Measurements from ENCODE around the gene TMEM205.
A peak's percentile ranks its signal among the peaks of the same experiment; 100 is the strongest.
"Not testable (repeated sequence)": the region's sequence is repeated elsewhere in the genome, so short reads cannot be mapped to it uniquely, and the experiment has no call there.

The TMEM205 gene

DNA sequence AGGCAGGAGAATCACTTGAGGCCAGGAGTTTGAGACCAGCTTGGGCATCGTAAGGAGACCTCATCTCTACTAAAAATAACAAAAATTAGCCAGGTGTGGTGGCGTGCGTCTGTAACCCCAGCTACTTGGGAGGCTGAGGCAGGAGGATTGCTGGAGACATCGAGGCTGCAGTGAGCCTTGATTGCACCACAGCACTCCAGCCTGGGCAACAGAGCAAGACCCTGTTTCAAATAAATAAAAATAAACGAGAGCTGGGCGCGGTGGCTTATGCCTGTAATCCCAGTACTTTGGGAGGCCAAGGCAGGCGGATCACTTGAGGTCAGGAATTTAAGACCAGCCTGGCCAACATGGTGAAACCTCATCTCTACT, 6.0 kb downstream of the TMEM205 start:
- DNase-seq (ENCODE audit: low spot score); FAIRE-seq: not testable (repeated sequence)

DNA sequence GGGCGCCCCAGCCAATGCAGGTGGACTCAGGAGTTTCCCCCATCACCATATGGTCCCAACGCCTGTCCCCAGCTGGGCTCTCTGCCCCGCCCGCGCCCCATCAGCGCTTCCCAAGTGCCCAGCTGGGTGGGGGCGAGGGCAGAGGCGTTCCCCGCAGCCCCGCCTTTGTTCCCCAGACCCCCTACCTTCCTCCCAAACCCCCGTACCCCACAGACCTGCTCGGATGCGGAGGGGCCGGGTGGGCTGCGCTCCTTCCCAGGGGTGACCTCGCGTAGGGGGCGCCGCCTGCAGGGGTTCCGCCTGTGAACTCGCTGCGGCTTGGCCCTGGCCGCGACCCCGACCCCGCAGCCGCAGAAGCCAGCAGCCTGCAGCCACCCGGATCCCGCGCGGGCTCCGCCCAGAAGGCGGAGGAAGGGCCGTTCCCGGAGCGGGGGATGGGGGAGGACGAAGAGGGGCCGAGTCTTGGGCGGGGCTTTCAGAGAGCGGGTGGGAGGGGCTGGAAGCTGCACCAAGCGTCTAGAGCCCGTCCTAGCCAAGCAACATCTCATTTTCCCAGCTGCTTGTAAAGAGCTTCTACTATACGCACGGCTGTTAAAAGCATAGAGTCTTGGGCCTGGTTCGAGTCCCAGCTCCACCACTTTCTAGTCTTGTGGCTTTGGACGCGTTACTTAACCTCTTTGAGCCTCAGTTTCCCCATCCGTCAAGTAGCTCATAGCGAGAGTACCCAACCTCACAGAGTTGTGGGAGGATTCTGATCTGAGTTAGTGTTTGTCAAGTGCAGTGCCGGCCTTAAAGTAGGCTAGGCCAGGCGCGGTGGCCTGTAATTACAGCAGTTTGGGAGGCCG, 6.6 kb downstream of the TMEM205 start, which contains the start of gene RAB3D:
TSS of gene RAB3D (minus strand) at position 404 of the 845 bp plus-strand sequence. CDS start 2,258 bp downstream, outside the sequence.
- FAIRE-seq: no peak
- DNase-seq (ENCODE audit: low spot score): peak; percentile 7

DNA sequence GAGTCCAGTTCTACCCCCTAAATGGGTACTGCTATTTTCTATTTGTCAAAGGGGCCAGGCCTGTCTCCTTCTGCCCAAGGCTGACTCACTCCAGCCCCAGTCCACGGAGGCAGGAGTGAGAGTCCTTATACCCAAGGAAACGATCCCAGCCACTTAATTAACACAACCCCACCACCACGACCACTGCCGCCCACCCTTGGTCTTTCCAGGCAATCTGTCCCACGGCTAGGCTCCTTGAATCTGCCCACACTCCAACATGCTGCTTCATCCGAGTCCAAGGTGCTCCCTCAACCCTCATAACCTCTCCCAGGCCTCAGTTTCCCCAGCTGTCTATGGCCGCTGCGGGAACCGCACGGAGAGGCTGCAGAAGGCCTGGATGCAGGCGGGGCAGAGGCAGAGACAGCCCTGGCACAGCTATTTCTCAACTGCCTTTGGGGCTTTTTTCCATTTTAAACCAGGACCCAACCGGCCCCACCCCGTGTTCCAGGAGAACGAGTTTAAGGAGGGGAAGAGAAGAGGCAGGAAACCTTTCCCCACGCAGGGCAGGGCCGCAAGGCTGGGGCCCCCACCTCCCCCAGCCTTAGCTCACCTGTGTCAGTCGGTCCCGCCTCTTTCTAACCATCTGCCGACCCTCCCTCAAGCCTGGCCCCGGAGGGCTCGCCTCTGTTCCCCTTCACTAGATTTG, 7.4 kb downstream of the TMEM205 start:
- no peak for DNase-seq (ENCODE audit: low spot score)
- FAIRE-seq: no peak

DNA sequence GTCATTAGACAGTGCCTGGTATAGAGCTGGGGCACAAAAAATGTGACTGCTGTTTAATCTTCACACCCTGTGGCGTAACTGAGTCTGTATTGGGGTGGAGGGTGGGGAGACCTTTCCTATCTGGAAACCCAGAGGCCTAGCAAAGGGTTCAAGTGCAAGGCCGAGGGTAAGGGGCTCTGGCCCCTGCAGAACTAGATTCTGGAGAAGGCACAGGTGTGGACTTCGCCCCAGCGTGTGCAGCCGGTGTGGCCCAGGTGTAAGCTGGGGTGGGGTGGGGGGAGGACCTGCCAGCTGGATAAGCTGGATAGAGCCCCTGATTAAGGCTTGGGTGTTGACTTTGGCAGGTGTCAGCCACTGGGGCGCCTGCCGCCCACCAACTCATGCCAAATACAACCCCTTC, 7.9 kb downstream of the TMEM205 start:
- FAIRE-seq (no peak), DNase-seq (ENCODE audit: low spot score) (no peak)

DNA sequence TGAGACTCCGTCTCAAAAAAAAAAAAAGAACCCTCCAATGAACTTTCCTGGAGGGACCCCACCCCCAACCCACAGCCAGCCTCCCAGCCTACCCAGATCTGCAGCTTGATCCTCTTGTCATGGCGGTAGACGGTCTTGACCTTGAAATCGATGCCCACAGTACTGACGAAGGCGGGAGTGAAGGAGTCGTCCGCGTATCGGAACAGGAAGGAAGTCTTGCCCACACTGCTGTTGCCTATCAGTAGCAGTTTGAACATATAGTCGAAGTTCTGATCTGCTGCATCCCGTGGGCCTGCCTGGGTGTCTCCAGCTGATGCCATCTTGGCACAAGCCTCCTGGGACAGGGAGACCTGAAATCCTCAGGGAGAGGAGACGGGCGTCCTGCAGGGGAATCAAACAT, 9.0 kb downstream of the TMEM205 start:
- no peak for FAIRE-seq
- DNase-seq (ENCODE audit: low spot score): no peak

DNA sequence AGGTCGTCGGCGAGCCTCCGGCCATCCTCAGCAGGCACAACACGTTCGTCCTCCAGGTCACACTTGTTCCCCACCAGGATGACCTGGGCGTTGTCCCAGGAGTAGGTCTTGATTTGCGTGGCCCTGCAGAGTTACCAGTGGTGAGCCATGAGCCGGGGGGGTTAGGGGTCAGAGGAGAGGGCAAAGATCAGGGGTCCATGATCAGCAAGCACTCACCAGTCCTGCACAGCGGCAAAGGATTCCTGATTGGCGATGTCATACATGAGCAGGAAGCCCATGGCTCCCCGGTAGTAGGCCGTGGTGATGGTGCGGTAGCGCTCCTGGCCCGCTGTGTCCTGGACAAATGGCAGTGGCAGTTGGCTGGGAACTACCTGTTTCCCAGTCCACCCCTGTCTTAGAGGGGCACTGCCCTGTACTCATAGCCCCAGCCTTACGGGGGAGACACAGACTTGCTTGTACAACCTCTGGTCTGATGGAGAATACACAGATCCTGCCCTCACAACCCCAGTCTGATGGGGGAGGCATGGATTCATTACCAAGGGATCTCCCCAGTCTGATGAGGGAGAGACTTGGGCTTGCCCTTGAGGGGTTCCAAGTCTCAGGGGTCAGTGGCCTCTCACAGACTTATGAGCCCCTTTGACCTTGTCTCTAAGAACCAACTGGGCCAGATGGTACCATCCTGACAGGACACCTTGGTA, 10.5 kb downstream of the TMEM205 start:
- FAIRE-seq: no peak

DNA sequence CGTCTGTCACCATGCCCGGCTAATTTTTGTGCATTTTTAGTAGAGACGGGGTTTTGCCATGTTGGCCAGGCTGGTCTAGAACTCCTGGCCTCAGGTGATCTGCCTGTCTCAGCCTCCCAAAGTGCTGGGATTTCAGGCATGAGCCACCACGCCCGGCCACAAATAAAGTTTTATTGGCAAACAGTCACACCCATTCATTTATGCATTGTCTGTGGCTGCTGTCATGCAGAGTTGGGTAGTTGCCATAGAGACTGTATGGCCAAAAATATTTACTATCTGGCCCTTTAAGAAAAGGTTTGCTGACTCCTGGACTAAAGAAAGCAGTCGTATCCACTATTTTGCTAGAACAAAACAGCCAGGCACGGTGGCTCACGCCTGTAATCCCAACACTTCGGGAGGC, 12.2 kb downstream of the TMEM205 start:
- peak; percentile 9 for DNase-seq (ENCODE audit: low spot score)
- not testable (repeated sequence) for FAIRE-seq

More for the DNA sequence above, 10.5 kb downstream of the TMEM205 start:
- no peak for DNase-seq (ENCODE audit: low spot score)

DNA sequence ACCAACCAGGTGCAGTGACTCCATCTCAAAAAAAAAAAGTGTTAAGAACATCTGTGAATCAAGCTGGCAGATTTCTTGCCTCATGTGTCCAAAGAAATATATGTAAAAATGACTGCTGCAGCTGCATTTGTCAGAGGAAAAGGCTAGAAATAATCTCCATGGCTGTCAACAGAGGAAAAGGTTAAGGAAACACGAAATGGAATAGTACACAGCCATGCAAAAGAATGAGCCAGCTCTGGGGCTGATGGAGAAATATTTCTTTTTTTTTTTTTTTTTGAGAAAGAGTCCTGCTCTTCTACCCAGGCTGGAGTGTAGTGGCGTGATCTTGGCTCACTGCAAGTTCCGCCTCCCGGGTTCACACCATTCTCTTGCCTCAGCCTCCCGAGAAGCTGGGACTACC, 13.2 kb downstream of the TMEM205 start:
- FAIRE-seq (no peak), DNase-seq (ENCODE audit: low spot score) (no peak)

DNA sequence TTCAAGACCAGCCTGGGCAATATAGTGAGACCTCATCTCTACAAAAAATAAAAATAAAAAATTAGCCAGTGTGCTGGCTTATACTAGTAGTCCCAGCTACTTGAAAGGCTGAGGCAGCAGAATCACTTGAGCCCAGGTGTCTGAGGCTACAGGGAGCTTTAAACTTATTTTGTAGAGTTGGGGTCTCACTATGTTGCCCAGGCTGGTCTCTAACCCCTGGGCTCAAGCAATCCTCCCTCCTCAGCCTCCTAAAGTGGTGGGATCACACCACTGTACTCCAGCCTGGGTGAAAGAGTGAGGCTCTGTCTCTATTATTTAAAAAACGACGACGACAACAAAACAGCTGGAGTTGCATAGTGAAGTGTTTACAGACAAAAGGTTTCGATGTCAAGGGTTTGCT, 14.6 kb downstream of the TMEM205 start:
- FAIRE-seq: no peak
- no peak for DNase-seq (ENCODE audit: low spot score)

DNA sequence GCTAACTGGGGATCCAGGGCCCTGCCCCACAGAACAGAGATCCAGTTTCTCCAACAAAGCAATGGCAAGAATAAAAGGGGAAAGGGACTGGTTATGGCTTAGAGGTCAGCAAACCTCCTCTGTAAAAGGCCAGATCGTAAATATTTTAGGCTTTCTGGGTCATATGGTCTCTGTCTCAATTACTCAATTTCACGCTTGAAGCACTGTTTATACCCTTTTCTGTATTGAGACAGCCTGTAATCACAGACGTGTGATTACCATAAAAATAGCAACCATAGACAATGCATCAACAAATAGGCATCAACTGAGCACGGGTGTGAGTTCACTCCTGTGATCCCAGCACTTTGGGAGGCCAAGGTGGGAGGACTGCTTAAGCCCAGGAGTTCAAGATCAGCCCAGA, 15.9 kb downstream of the TMEM205 start:
- DNase-seq (ENCODE audit: low spot score) (no peak), FAIRE-seq (no peak)

DNA sequence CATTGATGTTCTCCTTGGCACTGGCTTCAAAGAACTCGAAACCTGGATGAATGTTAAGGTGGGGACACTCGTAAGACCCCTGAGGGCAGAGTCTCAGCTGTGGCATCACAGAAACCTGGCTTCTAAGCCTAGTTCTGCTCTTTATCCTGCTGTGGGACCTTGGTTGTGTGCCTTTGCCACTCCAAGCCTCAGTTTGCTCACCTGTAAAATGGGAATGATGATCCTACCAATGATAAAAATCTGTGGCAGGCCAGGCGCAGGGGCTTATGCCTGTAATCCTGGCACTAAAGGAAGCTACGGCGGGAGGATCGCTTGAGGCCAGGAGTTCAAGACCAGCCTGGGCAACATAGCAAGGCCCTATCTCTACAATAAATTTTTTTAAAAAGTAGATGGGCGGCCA, 20.5 kb downstream of the TMEM205 start:
- FAIRE-seq (no peak), DNase-seq (ENCODE audit: low spot score) (no peak)

DNA sequence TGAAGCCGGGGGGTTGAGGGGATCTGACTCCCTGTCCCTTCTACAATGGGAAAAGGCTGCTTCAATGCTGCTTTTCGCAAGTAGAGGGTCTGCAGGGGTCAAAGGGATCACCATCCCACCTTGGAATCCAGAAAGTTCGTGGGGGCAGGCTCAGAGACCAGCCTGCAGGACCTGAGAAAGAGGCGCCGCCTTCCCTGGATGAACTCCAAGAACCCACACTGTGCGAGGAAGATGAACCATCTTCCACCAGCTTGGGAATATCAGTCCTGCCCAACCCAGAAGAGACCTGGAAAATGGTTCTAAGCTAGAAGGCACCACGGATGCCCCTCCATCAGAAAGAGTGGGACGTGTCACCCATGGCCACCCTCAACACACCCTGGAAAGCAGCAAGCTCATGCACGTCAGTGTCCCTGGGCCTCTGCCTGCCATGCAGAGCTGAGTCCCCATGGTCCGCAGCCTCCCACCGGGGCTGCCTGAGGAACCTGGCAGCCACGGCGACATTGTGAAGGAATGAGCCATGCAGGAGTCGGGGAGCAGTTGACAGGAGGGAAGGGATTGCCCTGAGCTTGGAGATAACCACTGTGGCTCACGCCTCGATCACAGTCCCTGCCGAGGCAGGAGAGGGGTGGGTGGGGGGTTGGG, 21.2 kb downstream of the TMEM205 start:
- FAIRE-seq: no peak

DNA sequence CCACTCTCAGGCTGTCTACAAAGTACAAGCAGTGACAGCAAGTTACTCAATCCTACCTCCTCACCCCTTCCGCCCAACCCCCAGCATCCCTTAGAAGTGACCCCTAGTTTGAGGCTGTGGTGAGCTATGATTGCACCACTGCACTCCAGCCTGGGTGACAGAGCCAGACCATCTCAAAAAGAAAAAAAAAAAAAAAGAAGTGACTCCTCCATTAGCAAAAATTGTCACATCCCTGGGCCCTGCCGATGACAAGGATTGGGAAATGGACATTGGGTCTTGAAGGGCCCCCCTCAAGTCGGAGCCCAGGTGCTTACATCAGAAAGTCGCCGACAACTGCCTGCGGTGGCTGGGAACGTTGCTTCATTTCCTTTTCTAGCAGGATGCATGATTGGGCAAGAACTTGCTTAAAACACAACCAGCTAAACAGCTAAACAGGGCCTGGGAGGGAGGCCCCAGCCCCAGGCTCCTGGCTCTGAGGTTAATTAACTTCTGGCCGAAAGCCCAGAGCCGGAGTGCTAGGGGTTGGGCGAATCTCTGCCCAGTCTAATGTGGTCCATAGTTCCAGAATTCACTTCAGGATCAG, 21.9 kb downstream of the TMEM205 start:
- FAIRE-seq (peak; percentile 76), DNase-seq (ENCODE audit: low spot score) (peak; percentile 62)

More for the DNA sequence above, 21.2 kb downstream of the TMEM205 start:
- no peak for DNase-seq (ENCODE audit: low spot score)

DNA sequence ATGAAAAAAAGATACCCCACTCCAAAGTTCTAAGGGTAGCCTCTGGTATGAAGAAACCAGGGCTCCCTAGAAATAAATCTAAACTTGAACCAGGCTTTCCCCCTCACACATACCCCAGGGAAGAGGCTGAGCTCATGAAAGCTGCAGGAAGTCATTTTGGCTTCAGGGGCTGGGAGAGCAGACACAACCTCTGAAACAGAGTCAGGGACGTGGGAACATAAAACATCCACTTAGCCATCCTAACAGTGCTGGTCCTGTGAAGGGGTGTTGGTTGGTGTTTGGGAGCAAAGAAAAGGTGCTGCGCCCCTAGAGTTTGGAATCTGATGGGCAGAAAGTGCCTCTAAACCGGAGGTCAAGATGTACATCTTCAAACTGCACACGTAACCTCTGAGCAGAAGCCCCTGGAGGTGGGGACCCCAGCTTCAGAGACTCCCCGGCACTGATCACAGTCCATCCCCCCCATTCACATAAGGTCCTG, 22.4 kb downstream of the TMEM205 start:
- no peak for FAIRE-seq
- no peak for DNase-seq (ENCODE audit: low spot score)

DNA sequence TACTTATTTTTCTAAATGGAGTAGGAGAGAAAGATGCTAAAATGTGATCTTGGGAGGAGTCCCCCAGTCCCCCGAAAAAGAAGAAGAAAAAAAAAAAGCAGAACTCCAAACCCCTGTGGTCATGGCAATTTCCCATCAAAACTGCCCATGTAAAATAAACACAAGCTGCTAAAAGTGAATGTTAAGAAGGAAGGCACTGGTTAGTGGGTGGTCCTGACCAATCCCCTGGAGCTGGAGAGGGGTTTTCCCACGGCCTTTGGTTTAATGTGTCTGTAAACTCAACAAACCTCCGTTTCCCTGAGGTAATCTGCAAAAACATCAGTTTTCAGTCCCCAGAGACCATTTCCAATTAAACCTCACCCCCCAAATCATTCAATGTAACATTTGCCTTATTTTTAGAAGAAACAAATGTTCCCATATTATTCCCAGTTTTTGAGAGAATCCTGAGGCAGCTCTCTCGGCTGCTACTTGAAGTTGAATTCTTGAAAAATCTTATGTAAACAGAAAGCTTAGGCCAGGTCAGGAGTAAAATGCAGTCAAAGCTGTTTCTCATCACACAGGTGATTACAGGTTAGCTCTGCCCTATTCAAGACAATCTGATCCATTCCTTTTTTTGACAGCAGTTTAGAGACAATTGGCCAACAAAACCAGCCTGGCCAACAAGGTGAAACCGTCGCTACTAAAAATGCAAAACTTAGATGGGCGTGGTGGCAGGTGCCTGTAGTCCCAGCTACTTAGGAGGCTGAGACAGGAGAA, 23.6 kb downstream of the TMEM205 start:
- FAIRE-seq (no peak), DNase-seq (ENCODE audit: low spot score) (no peak)

DNA sequence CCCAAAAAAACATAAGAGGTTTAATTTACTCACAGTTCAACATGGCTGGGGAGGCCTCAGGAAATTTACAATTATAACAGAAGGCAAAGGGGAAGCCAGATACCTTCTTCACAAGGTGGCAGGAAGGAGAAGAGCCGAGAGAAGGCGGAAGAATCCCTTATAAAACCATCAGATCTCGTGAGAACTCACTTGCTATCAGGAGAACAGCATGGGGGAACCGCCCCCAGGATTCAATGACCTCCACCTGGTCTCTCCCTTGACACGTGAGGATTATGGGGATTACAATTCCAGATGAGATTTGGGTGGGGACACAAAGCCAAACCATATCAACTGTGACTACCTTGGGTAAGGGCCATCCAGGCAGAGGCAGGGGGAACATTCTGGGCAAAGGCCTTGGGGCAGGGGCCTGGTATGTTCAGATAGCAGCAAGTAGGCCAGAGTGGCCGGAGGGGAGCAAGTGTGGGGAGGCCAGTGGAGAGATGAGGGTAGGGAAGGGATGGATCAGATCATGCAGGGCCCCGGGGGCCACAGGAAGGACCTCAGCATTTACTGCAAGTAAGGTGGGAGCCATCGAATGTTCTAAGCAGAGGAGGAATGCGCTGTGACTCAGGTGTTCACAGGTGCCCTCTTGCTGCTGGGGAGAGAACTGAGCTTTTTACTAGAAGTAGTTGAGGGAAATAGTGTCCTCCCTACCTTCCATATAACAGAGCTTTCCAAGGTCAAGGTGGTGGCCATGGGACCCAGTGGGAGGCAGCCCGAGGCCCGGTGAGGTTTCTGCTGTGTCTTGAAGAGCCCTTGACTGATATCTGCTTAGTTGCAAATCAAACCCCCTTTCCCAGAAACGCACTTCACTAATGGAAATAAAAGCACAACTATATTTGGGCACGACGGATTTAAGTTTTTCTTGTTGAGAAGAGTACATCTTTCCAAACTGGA, 24.6 kb downstream of the TMEM205 start:
- FAIRE-seq (no peak), DNase-seq (ENCODE audit: low spot score) (no peak)

DNA sequence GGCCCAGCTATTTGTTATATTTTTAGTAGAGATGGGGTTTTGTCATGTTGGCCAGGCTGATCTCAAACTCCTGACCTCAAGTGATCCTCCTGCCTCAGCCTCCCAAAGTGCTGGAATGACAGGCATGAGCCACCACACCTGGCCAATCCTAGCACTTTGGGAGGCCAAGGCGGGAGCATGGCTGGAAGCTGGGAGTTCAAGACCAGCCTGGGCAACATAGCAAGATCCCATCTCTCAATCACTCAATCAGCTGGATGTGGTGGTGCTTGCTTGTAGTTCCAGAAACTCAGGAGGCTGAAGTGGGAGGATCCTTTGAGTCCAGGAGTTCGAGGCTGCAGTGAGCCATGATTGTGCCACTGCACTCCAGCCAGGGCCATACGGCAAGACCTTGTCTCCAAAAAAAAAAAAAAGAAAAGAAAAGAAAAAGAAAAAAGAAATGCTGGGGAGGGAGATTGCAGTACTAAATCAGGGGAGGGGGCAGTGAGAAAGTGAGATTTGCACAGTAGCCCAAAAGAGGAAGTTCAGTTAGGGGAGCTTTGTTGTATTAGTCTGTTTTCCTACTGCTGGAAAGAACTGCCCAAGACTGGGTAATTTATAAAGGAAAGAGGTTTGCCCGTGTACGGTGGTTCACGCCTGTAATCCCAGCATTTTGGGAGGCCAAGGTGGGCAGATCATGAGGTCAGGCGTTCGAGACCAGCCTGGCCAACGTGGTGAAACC, 25.6 kb downstream of the TMEM205 start:
- not testable (repeated sequence) for FAIRE-seq; DNase-seq (ENCODE audit: low spot score)

DNA sequence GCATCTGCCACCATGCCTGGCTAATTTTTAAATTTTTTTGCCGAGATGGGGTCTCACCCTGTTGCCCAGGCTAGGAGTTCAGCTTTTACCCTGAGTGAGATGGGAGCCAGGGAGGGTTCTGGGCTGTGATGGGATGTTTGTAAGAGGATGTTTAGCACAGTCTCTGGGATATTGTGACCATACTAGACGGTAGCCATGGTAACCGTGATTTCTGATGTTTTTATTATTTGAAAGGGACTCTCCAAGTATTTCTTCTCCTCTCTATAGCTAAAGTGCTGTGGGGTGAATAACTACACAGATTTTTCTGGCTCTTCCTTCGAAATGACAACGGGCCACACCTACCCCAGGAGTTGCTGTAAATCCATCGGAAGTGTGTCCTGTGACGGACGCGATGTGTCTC, 39.7 kb downstream of the TMEM205 start:
- DNase-seq (ENCODE audit: low spot score) (no peak), FAIRE-seq (no peak)

DNA sequence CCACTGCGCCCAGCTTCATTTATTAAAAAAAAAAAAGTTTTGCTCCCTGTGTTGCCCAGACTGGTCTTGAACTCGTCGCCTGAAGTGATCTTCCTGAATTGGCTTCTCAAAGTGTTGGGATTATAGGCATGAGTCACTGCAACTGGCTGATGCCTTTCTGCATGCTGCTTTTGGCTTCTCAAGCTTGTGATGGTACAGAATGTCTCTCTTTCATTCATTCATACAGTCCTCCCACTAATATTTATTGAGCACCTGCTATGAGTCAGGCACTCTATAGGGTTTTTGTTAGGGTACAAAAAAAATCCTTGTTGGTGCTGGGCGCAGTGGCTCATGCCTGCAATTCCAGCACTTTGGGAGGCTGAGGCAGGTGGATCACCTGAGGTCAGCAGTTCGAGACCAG, 41.1 kb downstream of the TMEM205 start:
- no peak for FAIRE-seq
- DNase-seq (ENCODE audit: low spot score): no peak

Data from RCC 7860 (cell line).